ENCODE data around the gene LRRC47.

Gene LRRC47

GRCh38 chr1:3777078-3777547 lies 19.2 kb downstream of the LRRC47 start (continued):
- TF ChIP-seq TSHZ2 (CRISPR knock-in tag; IDR thresholded peaks at IDR 0.05) = no peak
- no peak for TF ChIP-seq TCF4 (CRISPR knock-in tag; IDR thresholded peaks at IDR 0.05; ENCODE audit: borderline replicate concordance)
- TF ChIP-seq CSDC2 (CRISPR knock-in tag; IDR thresholded peaks at IDR 0.05) = no peak

- no peak for ATAC-seq
- no peak for TF ChIP-seq CREB5 (CRISPR knock-in tag; IDR thresholded peaks at IDR 0.05; ENCODE audit: low read depth)
- no peak for TF ChIP-seq CSDC2 (CRISPR knock-in tag; IDR thresholded peaks at IDR 0.05)
- no peak for TF ChIP-seq POU6F1 (CRISPR knock-in tag; IDR thresholded peaks at IDR 0.05; ENCODE audit: borderline replicate concordance, low read depth)
- no peak for TF ChIP-seq ZNF70 (CRISPR knock-in tag; IDR thresholded peaks at IDR 0.05)
These were observed 19.9 kb downstream of the LRRC47 start for GRCh38 chr1:3776231-3776961.

- ATAC-seq = peak; percentile 47
- TF ChIP-seq ESRRG (CRISPR knock-in tag; IDR thresholded peaks at IDR 0.05) (no peak), BACH2 (CRISPR knock-in tag; IDR thresholded peaks at IDR 0.05; ENCODE audit: borderline replicate concordance) (no peak), ZFP30 (CRISPR knock-in tag; IDR thresholded peaks at IDR 0.05) (no peak), ZNF70 (CRISPR knock-in tag; IDR thresholded peaks at IDR 0.05) (no peak), POU6F1 (CRISPR knock-in tag; IDR thresholded peaks at IDR 0.05; ENCODE audit: borderline replicate concordance, low read depth) (no peak), CSRNP3 (CRISPR knock-in tag; IDR thresholded peaks at IDR 0.05) (no peak), TSHZ2 (CRISPR knock-in tag; IDR thresholded peaks at IDR 0.05) (no peak), CSDC2 (CRISPR knock-in tag; IDR thresholded peaks at IDR 0.05) (no peak), SNAI2 (CRISPR knock-in tag; IDR thresholded peaks at IDR 0.05) (no peak), PPARA (CRISPR knock-in tag; IDR thresholded peaks at IDR 0.05; ENCODE audit: borderline replicate concordance) (no peak), ISL1 (CRISPR knock-in tag; IDR thresholded peaks at IDR 0.05) (no peak), PATZ1 (CRISPR knock-in tag; IDR thresholded peaks at IDR 0.05; ENCODE audit: borderline replicate concordance) (no peak), ZNF8 (CRISPR knock-in tag; IDR thresholded peaks at IDR 0.05) (no peak)
These were observed 20.6 kb downstream of the LRRC47 start for GRCh38 chr1:3775490-3776230.

Data from SK-N-SH treated with all-trans-retinoic acid at 6 μM for 48 hours (cell line).